ENCODE measurements around the gene RAB42.

RAB42 gene

GRCh38 chr1:28642056-28642846 lies 50.2 kb downstream of the RAB42 start:
- DNase-seq (ENCODE audit: low read depth, low spot score) = no peak
- peak overlapping the region; percentile 99 for H3K4me3 ChIP-seq (ENCODE audit: low read length)

- DNase-seq (ENCODE audit: low read depth, low spot score) = peak; percentile 95
- peak within 1 kb of the TSS; percentile 99 for H3K4me3 ChIP-seq (ENCODE audit: low read length)
Observed at GRCh38 chr1:28642847-28643635, 51.0 kb downstream of the RAB42 start, which contains the start of gene TAF12. TAF12 (minus strand) TSS chr1:28643067; CDS start chr1:28622081, 20,986 bp downstream.

GRCh38 chr1:28644494-28644893 lies 52.4 kb downstream of the RAB42 start:
- no peak for DNase-seq (ENCODE audit: low read depth, low spot score)
- no peak overlapping the region for H3K4me3 ChIP-seq (ENCODE audit: low read length)

Data from Jurkat, Clone E6-1 (cell line).